Activated CD4-positive, alpha-beta T cell treated with anti-CD3 and anti-CD28 coated beads for 36 hours (primary cell): ENCODE results near the gene FBLN1. TPM values are rescaled to one million over a fixed set of nuclear protein-coding genes. Genes with fewer than 3 reads are reported as not detected.

Experiments
- ATAC-seq: fragments of 200-7000 bp; cut with Tn5 transposase; one replicate; pipeline ENCODE4 v1.10.0; 2021; ENCODE audit warnings: mild to moderate bottlenecking, moderate library complexity
- CTCF ChIA-PET: fragments of 350-600 bp; sonication (Branson Sonifier 250); formaldehyde crosslinking; loops from one replicate; lab custom pipeline; 2021; ENCODE audit warnings: antibody characterized with exemption; lab: Charles Lee
- POLR2A ChIA-PET: fragments of 350-600 bp; sonication (Branson Sonifier 250); formaldehyde crosslinking; loops from one replicate; lab custom pipeline; 2021; ENCODE audit warnings: antibody characterized with exemption, inconsistent platforms; lab: Charles Lee
- DNase-seq: peaks from one replicate; pipeline ENCODE4 v3.0.0-alpha.2; 2020
- H3K27ac Mint-ChIP-seq: one replicate; pipeline ENCODE4 v1.8.0; 2021; ENCODE audit warnings: mixed read lengths
- H3K27me3 Mint-ChIP-seq: one replicate; pipeline ENCODE4 v1.8.0; 2021; ENCODE audit warnings: mixed read lengths
- H3K36me3 Mint-ChIP-seq: one replicate; pipeline ENCODE4 v1.8.0; 2021; ENCODE audit warnings: low read depth, mixed read lengths
- H3K4me1 Mint-ChIP-seq: one replicate; pipeline ENCODE4 v1.8.0; 2021; ENCODE audit warnings: mixed read lengths
- H3K4me3 Mint-ChIP-seq: one replicate; pipeline ENCODE4 v1.8.0; 2021; ENCODE audit warnings: mild to moderate bottlenecking, moderate library complexity, mixed read lengths
- H3K9me3 Mint-ChIP-seq: one replicate; pipeline ENCODE4 v1.8.0; 2021; ENCODE audit warnings: low read depth, mixed read lengths
- intact Hi-C, 2 experiments: fragments of 100-400 bp; cut with DNase I in 1 of 2; cut with micrococcal nuclease in 1 of 2; formaldehyde crosslinking; loops; one replicate each; pipeline versions ENCODE4 v1.14.2 to v1.15.1; 2022 to 2024; cut with DNase I, micrococcal nuclease
- total RNA-seq, 2 experiments: library from RNA; stranded (reverse); gene quantifications; one replicate each; pipeline ENCODE4 v1.2.3, GENCODE V29; 2021

Gene FBLN1
- total RNA-seq, 2 experiments from 2014 or later, result not detected

- no peaks in the 10 kb centered on the region for H3K27me3 Mint-ChIP-seq
- ChIA-PET POLR2A (no interaction called here), CTCF (interaction anchor here (0.5 to 1.1 kb wide), 3 partner anchors 28 to 268 kb away, joined by 3 to 4 read pairs (median 3); no protein-coding TSS in a partner anchor)
- no peaks in the 10 kb centered on the region for H3K4me1 Mint-ChIP-seq
- intact Hi-C loops, result no loop called here
- H3K4me3 Mint-ChIP-seq, result no peak overlapping the region
- H3K27ac Mint-ChIP-seq, result no peak overlapping the region
- no peaks in the 10 kb centered on the region for H3K9me3 Mint-ChIP-seq
- ATAC-seq (no peak), DNase-seq (no peak)
- H3K36me3 Mint-ChIP-seq, result no peaks in the 10 kb centered on the region
Measured at GRCh38 chr22:45524157-45524556, 21.5 kb downstream of the FBLN1 start.

DNA sequence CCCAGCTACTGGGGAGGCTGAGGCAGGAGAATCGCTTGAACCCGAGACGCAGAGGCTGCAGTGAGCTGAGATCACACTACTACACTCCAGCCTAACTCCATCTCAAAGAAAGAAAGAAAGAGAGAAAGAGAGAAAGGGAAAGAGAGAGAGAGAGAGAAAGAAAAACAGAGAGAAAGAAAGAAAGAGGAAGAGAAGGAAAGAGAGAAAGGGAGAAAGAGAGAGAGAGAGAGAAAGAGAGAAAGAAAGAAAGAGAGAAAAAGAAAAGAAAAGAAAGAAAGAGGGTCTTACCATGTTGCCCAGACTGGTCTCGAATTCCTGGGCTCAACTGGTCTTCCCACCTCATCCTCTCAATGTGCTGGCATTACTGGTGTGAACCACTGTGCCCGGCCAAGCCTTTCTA lies 22.3 kb downstream of the FBLN1 start:
- ChIA-PET CTCF (interaction anchor here (0.8 kb wide), 1 partner anchor 83 kb away, joined by 4 read pairs; no protein-coding TSS in a partner anchor), POLR2A (no interaction called here)
- DNase-seq (no peak), ATAC-seq (no peak)
- H3K27ac Mint-ChIP-seq, result no peak overlapping the region
- intact Hi-C loops, result no loop called here
- H3K4me3 Mint-ChIP-seq, result no peak overlapping the region
- no peaks in the 10 kb centered on the region for H3K9me3 Mint-ChIP-seq
- no peaks in the 10 kb centered on the region for H3K27me3 Mint-ChIP-seq
- H3K36me3 Mint-ChIP-seq, result no peaks in the 10 kb centered on the region
- H3K4me1 Mint-ChIP-seq, result no peaks in the 10 kb centered on the region

- H3K4me3 Mint-ChIP-seq, result no peak overlapping the region
- no peak for DNase-seq
Measured at GRCh38 chr22:45525480-45525879, 22.8 kb downstream of the FBLN1 start.

DNA sequence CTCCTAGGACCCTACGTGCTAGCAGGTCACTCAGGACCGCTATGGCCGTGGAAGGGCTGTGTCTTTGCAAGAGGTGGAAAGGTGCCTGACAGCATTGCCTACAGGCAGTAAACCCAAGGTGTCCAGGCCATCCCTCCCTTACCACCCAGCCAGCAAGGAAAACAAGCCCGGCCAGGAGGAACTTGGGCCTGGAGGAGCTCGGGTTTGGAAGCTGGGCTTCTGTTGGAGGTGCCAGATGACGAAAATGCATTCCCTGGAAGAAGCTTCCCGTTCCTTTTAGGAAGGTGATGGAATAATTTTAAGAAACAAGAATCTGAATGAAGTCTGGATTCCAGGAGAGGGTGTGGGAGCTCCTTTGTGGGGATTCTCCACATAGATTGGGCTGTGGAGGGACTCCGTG lies 23.6 kb downstream of the FBLN1 start:
- intact Hi-C loops, result no loop called here
- Mint-ChIP-seq H3K4me3 (no peak overlapping the region), H3K27ac (no peak overlapping the region), H3K27me3 (no peaks in the 10 kb centered on the region), H3K9me3 (no peaks in the 10 kb centered on the region), H3K4me1 (no peaks in the 10 kb centered on the region), H3K36me3 (no peaks in the 10 kb centered on the region)
- ATAC-seq, result no peak
- DNase-seq, result no peak
- POLR2A ChIA-PET, result no interaction called here
- CTCF ChIA-PET, result no interaction called here

More at GRCh38 chr22:45525480-45525879, 22.8 kb downstream of the FBLN1 start:
- no peak for ATAC-seq
- CTCF ChIA-PET, result no interaction called here
- no peaks in the 10 kb centered on the region for H3K27me3 Mint-ChIP-seq
- no peaks in the 10 kb centered on the region for H3K36me3 Mint-ChIP-seq
- no peak overlapping the region for H3K27ac Mint-ChIP-seq
- POLR2A ChIA-PET, result no interaction called here
- no peaks in the 10 kb centered on the region for H3K9me3 Mint-ChIP-seq
- no peaks in the 10 kb centered on the region for H3K4me1 Mint-ChIP-seq
- intact Hi-C loops, result no loop called here

DNA sequence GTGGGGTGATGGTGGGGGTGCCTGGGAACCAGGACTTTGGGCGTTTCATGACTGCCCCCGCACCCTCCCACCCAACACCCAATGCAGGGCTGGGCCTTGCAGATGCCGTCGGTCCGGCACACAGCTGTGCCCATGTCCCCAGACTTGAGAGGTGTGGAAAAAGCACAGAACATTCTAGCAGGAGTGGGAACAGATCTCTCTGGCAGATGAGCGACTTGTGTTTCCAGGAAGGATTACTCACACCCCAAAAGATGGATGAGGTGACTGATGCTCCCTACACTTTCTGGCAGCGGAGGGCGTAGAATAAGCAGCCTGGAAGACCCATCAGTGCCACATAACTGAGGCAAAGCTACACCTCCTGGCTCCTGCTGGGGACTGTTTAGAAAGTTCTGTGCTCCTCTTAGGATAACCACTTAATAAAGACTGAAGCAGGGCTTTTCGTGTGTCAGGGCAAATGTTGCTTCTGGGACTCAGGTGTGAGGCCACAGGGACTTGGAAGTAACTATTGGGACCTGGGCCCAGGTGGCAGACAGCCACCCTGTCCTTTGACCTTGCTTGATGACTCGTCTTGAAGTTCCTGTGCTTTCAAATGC lies 24.2 kb downstream of the FBLN1 start:
- Mint-ChIP-seq H3K36me3 (no peaks in the 10 kb centered on the region), H3K27me3 (no peaks in the 10 kb centered on the region), H3K4me3 (no peak overlapping the region), H3K27ac (no peak overlapping the region), H3K9me3 (no peaks in the 10 kb centered on the region), H3K4me1 (no peaks in the 10 kb centered on the region)
- intact Hi-C loops, result no loop called here
- POLR2A ChIA-PET, result no interaction called here
- CTCF ChIA-PET, result no interaction called here
- ATAC-seq, result no peak
- no peak for DNase-seq

GRCh38 chr22:45527456-45527855 lies 24.8 kb downstream of the FBLN1 start:
- Mint-ChIP-seq H3K36me3 (no peaks in the 10 kb centered on the region), H3K27ac (no peak overlapping the region), H3K9me3 (no peaks in the 10 kb centered on the region), H3K27me3 (no peaks in the 10 kb centered on the region), H3K4me1 (no peaks in the 10 kb centered on the region), H3K4me3 (no peak overlapping the region)
- intact Hi-C loops, result no loop called here
- ChIA-PET POLR2A (no interaction called here), CTCF (no interaction called here)
- ATAC-seq (no peak), DNase-seq (no peak)

GRCh38 chr22:45528046-45528445 lies 25.4 kb downstream of the FBLN1 start:
- ChIA-PET CTCF (no interaction called here), POLR2A (no interaction called here)
- DNase-seq (no peak), ATAC-seq (no peak)
- Mint-ChIP-seq H3K4me3 (no peak overlapping the region), H3K27ac (no peak overlapping the region), H3K9me3 (no peaks in the 10 kb centered on the region), H3K36me3 (no peaks in the 10 kb centered on the region), H3K4me1 (no peaks in the 10 kb centered on the region), H3K27me3 (no peaks in the 10 kb centered on the region)
- intact Hi-C loops, result no loop called here

- DNase-seq, result no peak
- no peak for ATAC-seq
- CTCF ChIA-PET, result no interaction called here
- H3K9me3 Mint-ChIP-seq, result no peaks in the 10 kb centered on the region
- H3K36me3 Mint-ChIP-seq, result no peaks in the 10 kb centered on the region
- POLR2A ChIA-PET, result no interaction called here
- H3K4me1 Mint-ChIP-seq, result no peaks in the 10 kb centered on the region
- no peak overlapping the region for H3K4me3 Mint-ChIP-seq
- H3K27ac Mint-ChIP-seq, result no peak overlapping the region
- no peaks in the 10 kb centered on the region for H3K27me3 Mint-ChIP-seq
- intact Hi-C loops, result no loop called here
Measured at GRCh38 chr22:45529105-45529504, 26.4 kb downstream of the FBLN1 start.

GRCh38 chr22:45529971-45530575 lies 27.4 kb downstream of the FBLN1 start:
- no peaks in the 10 kb centered on the region for H3K36me3 Mint-ChIP-seq
- intact Hi-C loops, result no loop called here
- H3K4me1 Mint-ChIP-seq, result no peaks in the 10 kb centered on the region
- H3K27me3 Mint-ChIP-seq, result no peaks in the 10 kb centered on the region
- ATAC-seq, result no peak
- no peak overlapping the region for H3K27ac Mint-ChIP-seq
- no peak overlapping the region for H3K4me3 Mint-ChIP-seq
- POLR2A ChIA-PET, result no interaction called here
- H3K9me3 Mint-ChIP-seq, result no peaks in the 10 kb centered on the region
- DNase-seq, result no peak
- CTCF ChIA-PET, result no interaction called here

- intact Hi-C loops, result no loop called here
- Mint-ChIP-seq H3K9me3 (no peaks in the 10 kb centered on the region), H3K27ac (no peak overlapping the region), H3K4me3 (no peak overlapping the region), H3K36me3 (no peaks in the 10 kb centered on the region), H3K4me1 (no peaks in the 10 kb centered on the region), H3K27me3 (no peaks in the 10 kb centered on the region)
- ChIA-PET POLR2A (no interaction called here), CTCF (interaction anchor here (0.6 kb wide), 1 partner anchor 105 kb away, joined by 3 read pairs; no protein-coding TSS in a partner anchor)
- ATAC-seq (no peak), DNase-seq (no peak)
Measured at GRCh38 chr22:45531441-45532234, 29.0 kb downstream of the FBLN1 start.

GRCh38 chr22:45532235-45532631 lies 29.6 kb downstream of the FBLN1 start:
- no peak overlapping the region for H3K27ac Mint-ChIP-seq
- POLR2A ChIA-PET, result no interaction called here

GRCh38 chr22:45533703-45534102 lies 31.0 kb downstream of the FBLN1 start:
- H3K9me3 Mint-ChIP-seq, result no peaks in the 10 kb centered on the region
- POLR2A ChIA-PET, result no interaction called here
- CTCF ChIA-PET, result interaction anchor here (0.6 kb wide), 1 partner anchor 114 kb away, joined by 3 read pairs; no protein-coding TSS in a partner anchor
- no peak for ATAC-seq
- H3K4me3 Mint-ChIP-seq, result no peak overlapping the region
- intact Hi-C loops, result no loop called here
- H3K36me3 Mint-ChIP-seq, result no peaks in the 10 kb centered on the region
- no peak for DNase-seq
- no peaks in the 10 kb centered on the region for H3K4me1 Mint-ChIP-seq
- no peaks in the 10 kb centered on the region for H3K27me3 Mint-ChIP-seq
- no peak overlapping the region for H3K27ac Mint-ChIP-seq

More at GRCh38 chr22:45532235-45532631, 29.6 kb downstream of the FBLN1 start:
- H3K27me3 Mint-ChIP-seq, result no peaks in the 10 kb centered on the region
- ATAC-seq (no peak), DNase-seq (no peak)
- no peaks in the 10 kb centered on the region for H3K4me1 Mint-ChIP-seq
- H3K9me3 Mint-ChIP-seq, result no peaks in the 10 kb centered on the region
- intact Hi-C loops, result no loop called here
- no peaks in the 10 kb centered on the region for H3K36me3 Mint-ChIP-seq
- no peak overlapping the region for H3K4me3 Mint-ChIP-seq
- CTCF ChIA-PET, result no interaction called here
